ENCODE results near the gene CT83. TPM values are rescaled to one million over a fixed set of nuclear protein-coding genes. Genes with fewer than 3 reads are reported as not detected.
A peak's percentile ranks its signal among the peaks of the same experiment; 100 is the strongest.

The CT83 gene
- total RNA-seq = not detected
- not detected for polyA plus RNA-seq (ENCODE audit: insufficient read depth, low read depth, low replicate concordance)
- long read RNA-seq, donor 1 = 0 reads
- long read RNA-seq, donor 2 = 0 reads
- long read RNA-seq, donor 3 = 0 reads
- long read RNA-seq, donor 4 = 0 reads
- long read RNA-seq, donor 5 = 0 reads
- long read RNA-seq, donor 6 = 0 reads
- long read RNA-seq, donor 7 = 0 reads
- long read RNA-seq, donor 8 = 0 reads
- long read RNA-seq, donor 9 = 0 reads
- long read RNA-seq, donor 10 = 0 reads

GRCh38 chrX:116462822-116463221, at the start of gene CT83:
Gene CT83, minus strand, starts transcription at chrX:116462976. Its CDS starts 120 bp downstream, at chrX:116462856.
- intact Hi-C loops (cut with DNase I) = no loop called here
- no peaks in the 10 kb centered on the region for H3K36me3 ChIP-seq (ENCODE audit: control insufficient read depth in 2 of 3, insufficient read depth in 3 of 3, low read length in 3 of 3)
- FAIRE-seq (no peak), DNase-seq (no peak)
- TF ChIP-seq, protein P1, sequence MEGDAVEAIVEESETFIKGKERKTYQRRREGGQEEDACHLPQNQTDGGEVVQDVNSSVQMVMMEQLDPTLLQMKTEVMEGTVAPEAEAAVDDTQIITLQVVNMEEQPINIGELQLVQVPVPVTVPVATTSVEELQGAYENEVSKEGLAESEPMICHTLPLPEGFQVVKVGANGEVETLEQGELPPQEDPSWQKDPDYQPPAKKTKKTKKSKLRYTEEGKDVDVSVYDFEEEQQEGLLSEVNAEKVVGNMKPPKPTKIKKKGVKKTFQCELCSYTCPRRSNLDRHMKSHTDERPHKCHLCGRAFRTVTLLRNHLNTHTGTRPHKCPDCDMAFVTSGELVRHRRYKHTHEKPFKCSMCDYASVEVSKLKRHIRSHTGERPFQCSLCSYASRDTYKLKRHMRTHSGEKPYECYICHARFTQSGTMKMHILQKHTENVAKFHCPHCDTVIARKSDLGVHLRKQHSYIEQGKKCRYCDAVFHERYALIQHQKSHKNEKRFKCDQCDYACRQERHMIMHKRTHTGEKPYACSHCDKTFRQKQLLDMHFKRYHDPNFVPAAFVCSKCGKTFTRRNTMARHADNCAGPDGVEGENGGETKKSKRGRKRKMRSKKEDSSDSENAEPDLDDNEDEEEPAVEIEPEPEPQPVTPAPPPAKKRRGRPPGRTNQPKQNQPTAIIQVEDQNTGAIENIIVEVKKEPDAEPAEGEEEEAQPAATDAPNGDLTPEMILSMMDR (IDR thresholded peaks at IDR 0.05; ENCODE audit: borderline replicate concordance, extremely low read depth, insufficient read depth) = no peak
- H3K4me3 ChIP-seq (ENCODE audit: low read length in 3 of 3) = no peak within 1 kb of the TSS
- H3K27me3 ChIP-seq (ENCODE audit: control insufficient read depth, insufficient read depth, low read length) = no peaks in the 10 kb centered on the region
- H3K4me1 ChIP-seq (ENCODE audit: control insufficient read depth in 2 of 3, insufficient read depth in 2 of 3, low read depth in 1 of 3, low read length in 3 of 3) = no peaks in the 10 kb centered on the region
- H3K9me3 ChIP-seq (ENCODE audit: control insufficient read depth in 2 of 3, insufficient read depth in 1 of 3, low read length in 3 of 3) = no peaks in the 10 kb centered on the region
- no peak within 1 kb of the TSS for H3K9ac ChIP-seq (ENCODE audit: low read length in 3 of 3)
- no peak within 1 kb of the TSS for H3K27ac ChIP-seq (ENCODE audit: low read depth in 2 of 2, low read length in 2 of 2)

DNA sequence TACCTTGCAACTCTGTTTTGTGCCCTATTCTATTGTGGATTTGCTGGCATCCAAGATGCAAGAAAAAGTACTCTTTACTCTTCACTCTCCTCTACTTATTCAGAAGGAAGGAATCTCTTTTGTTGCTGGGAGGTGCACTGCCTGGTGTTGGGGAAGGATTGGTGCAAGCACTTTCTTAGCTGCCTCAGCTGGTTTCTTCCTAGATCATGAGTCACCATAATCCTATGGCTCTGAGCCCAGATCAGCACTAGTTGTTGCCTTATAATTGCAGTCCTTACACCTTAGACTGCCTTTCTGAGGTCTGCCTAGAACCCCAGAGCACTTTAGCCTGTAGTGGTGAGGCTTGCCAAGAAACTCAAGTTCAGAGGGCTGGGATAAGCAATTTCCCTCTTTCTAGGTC, 37.0 kb upstream of the CT83 start:
- no peaks in the 10 kb centered on the region for H3K4me1 ChIP-seq (ENCODE audit: control insufficient read depth in 2 of 3, insufficient read depth in 2 of 3, low read depth in 1 of 3, low read length in 3 of 3)
- no peaks in the 10 kb centered on the region for H3K36me3 ChIP-seq (ENCODE audit: control insufficient read depth in 2 of 3, insufficient read depth in 3 of 3, low read length in 3 of 3)
- TF ChIP-seq, protein P1 (IDR thresholded peaks at IDR 0.05; ENCODE audit: borderline replicate concordance, extremely low read depth, insufficient read depth) = no peak
- intact Hi-C loops (cut with DNase I) = no loop called here
- H3K27me3 ChIP-seq (ENCODE audit: control insufficient read depth, insufficient read depth, low read length) = no peaks in the 10 kb centered on the region
- DNase-seq = no peak
- H3K4me3 ChIP-seq (ENCODE audit: low read length in 3 of 3) = no peak overlapping the region
- FAIRE-seq = no peak
- H3K9me3 ChIP-seq (ENCODE audit: control insufficient read depth in 2 of 3, insufficient read depth in 1 of 3, low read length in 3 of 3) = no peaks in the 10 kb centered on the region
- no peak overlapping the region for H3K27ac ChIP-seq (ENCODE audit: low read depth in 2 of 2, low read length in 2 of 2)
- no peak overlapping the region for H3K9ac ChIP-seq (ENCODE audit: low read length in 3 of 3)

DNA sequence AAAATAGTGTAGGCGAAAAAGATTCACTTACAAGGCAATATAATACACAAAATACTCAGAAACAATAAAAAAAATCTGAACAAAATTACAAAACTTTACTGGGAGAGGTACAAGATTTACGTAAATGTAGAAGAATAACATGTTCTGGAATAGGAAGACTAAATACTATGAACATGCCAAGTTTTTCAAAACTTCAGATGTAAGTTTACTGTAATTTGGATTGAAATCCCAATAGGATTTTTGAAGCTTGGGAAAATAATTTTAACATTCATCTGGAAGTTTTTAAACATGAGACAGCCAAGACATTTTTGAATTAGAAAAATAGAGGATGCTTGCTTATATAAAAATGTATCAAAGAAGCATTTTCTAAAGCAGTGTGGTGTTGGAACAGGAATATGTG, 30.5 kb upstream of the CT83 start:
- intact Hi-C loops (cut with DNase I) = no loop called here
- Histone ChIP-seq H3K4me1 (ENCODE audit: control insufficient read depth in 2 of 3, insufficient read depth in 2 of 3, low read depth in 1 of 3, low read length in 3 of 3) (no peaks in the 10 kb centered on the region), H3K4me3 (ENCODE audit: low read length in 3 of 3) (no peak overlapping the region), H3K27me3 (ENCODE audit: control insufficient read depth, insufficient read depth, low read length) (no peaks in the 10 kb centered on the region), H3K36me3 (ENCODE audit: control insufficient read depth in 2 of 3, insufficient read depth in 3 of 3, low read length in 3 of 3) (no peaks in the 10 kb centered on the region), H3K27ac (ENCODE audit: low read depth in 2 of 2, low read length in 2 of 2) (no peak overlapping the region), H3K9ac (ENCODE audit: low read length in 3 of 3) (no peak overlapping the region), H3K9me3 (ENCODE audit: control insufficient read depth in 2 of 3, insufficient read depth in 1 of 3, low read length in 3 of 3) (no peaks in the 10 kb centered on the region)
- peak; percentile 19 for FAIRE-seq
- no peak for DNase-seq
- TF ChIP-seq, protein P1 (IDR thresholded peaks at IDR 0.05; ENCODE audit: borderline replicate concordance, extremely low read depth, insufficient read depth) = no peak

GRCh38 chrX:116490104-116490503, 27.3 kb upstream of the CT83 start:
- intact Hi-C loops (cut with DNase I) = no loop called here
- TF ChIP-seq, protein P1 (IDR thresholded peaks at IDR 0.05; ENCODE audit: borderline replicate concordance, extremely low read depth, insufficient read depth) = no peak
- H3K9me3 ChIP-seq (ENCODE audit: control insufficient read depth in 2 of 3, insufficient read depth in 1 of 3, low read length in 3 of 3) = no peaks in the 10 kb centered on the region

More at GRCh38 chrX:116490104-116490503, 27.3 kb upstream of the CT83 start:
- Histone ChIP-seq H3K36me3 (ENCODE audit: control insufficient read depth in 2 of 3, insufficient read depth in 3 of 3, low read length in 3 of 3) (no peaks in the 10 kb centered on the region), H3K4me3 (ENCODE audit: low read length in 3 of 3) (no peak overlapping the region), H3K27me3 (ENCODE audit: control insufficient read depth, insufficient read depth, low read length) (no peaks in the 10 kb centered on the region), H3K4me1 (ENCODE audit: control insufficient read depth in 2 of 3, insufficient read depth in 2 of 3, low read depth in 1 of 3, low read length in 3 of 3) (no peaks in the 10 kb centered on the region), H3K27ac (ENCODE audit: low read depth in 2 of 2, low read length in 2 of 2) (no peak overlapping the region), H3K9ac (ENCODE audit: low read length in 3 of 3) (no peak overlapping the region)
- FAIRE-seq (no peak), DNase-seq (peak in 2 of 5 donors; percentile 1 to 2)
